ENCODE measurements around the gene SMAD9. TPM values are rescaled to one million over a fixed set of nuclear protein-coding genes. Genes with fewer than 3 reads are reported as not detected.
A peak's percentile ranks its signal among the peaks of the same experiment; 100 is the strongest.

Gene SMAD9
- under 1 TPM in 1 of 2 experiments, not detected in 1; 0.05 TPM for total RNA-seq

GRCh38 chr13:36919833-36920615 lies at the start of gene SMAD9:
Gene SMAD9, minus strand, starts transcription at chr13:36920238. Its CDS starts 40,549 bp downstream, at chr13:36879689.
- DNase-seq, result peak; percentile 33
- intact Hi-C loops (cut with micrococcal nuclease), result loop anchor here (5.0 kb wide), 1 partner anchor 77 kb away; the partner anchor contains the start of gene ALG5

GRCh38 chr13:36966404-36966803 lies 46.4 kb upstream of the SMAD9 start:
- Mint-ChIP-seq H3K36me3 (ENCODE audit: low read depth) (peaks cover 38% of the 10 kb centered on the region), H3K9me3 (no peaks in the 10 kb centered on the region), H3K4me1 (ENCODE audit: low read depth) (peaks cover 4% of the 10 kb centered on the region), H3K27me3 (ENCODE audit: low read depth) (no peaks in the 10 kb centered on the region), H3K27ac (no peak overlapping the region), H3K4me3 (no peak overlapping the region)
- no peak for DNase-seq
- CTCF ChIA-PET, result no interaction called here
- intact Hi-C loops (cut with micrococcal nuclease), result no loop called here

More at GRCh38 chr13:36919833-36920615, at the start of gene SMAD9:
- H3K27ac Mint-ChIP-seq, result no peak within 1 kb of the TSS
- peak within 1 kb of the TSS; percentile 63 for H3K4me3 Mint-ChIP-seq
- peaks cover 3% of the 10 kb centered on the region for H3K4me1 Mint-ChIP-seq (ENCODE audit: low read depth)
- no peaks in the 10 kb centered on the region for H3K9me3 Mint-ChIP-seq
- H3K27me3 Mint-ChIP-seq (ENCODE audit: low read depth), result peaks cover 53% of the 10 kb centered on the region
- CTCF ChIA-PET, result no interaction called here
- no peaks in the 10 kb centered on the region for H3K36me3 Mint-ChIP-seq (ENCODE audit: low read depth)

- CTCF ChIA-PET, result interaction anchor here (0.5 to 0.7 kb wide), 2 partner anchors 15 to 1606 kb away, joined by 3 read pairs; no protein-coding TSS in a partner anchor
- H3K9me3 Mint-ChIP-seq, result no peaks in the 10 kb centered on the region
- peak; percentile 7 for DNase-seq
- no peak overlapping the region for H3K4me3 Mint-ChIP-seq
- H3K27me3 Mint-ChIP-seq (ENCODE audit: low read depth), result no peaks in the 10 kb centered on the region
- intact Hi-C loops (cut with micrococcal nuclease), result no loop called here
- H3K27ac Mint-ChIP-seq, result no peak overlapping the region
- peaks cover 40% of the 10 kb centered on the region for H3K36me3 Mint-ChIP-seq (ENCODE audit: low read depth)
- H3K4me1 Mint-ChIP-seq (ENCODE audit: low read depth), result peaks cover 4% of the 10 kb centered on the region
Observed at GRCh38 chr13:36965767-36966166, 45.7 kb upstream of the SMAD9 start.

GRCh38 chr13:36959456-36960116 lies 39.5 kb upstream of the SMAD9 start:
- peaks cover 49% of the 10 kb centered on the region for H3K36me3 Mint-ChIP-seq (ENCODE audit: low read depth)

GRCh38 chr13:36954542-36954941 lies 34.5 kb upstream of the SMAD9 start:
- Mint-ChIP-seq H3K9me3 (no peaks in the 10 kb centered on the region), H3K27me3 (ENCODE audit: low read depth) (no peaks in the 10 kb centered on the region), H3K27ac (no peak overlapping the region), H3K4me3 (no peak overlapping the region), H3K4me1 (ENCODE audit: low read depth) (no peaks in the 10 kb centered on the region), H3K36me3 (ENCODE audit: low read depth) (peaks cover 60% of the 10 kb centered on the region)
- intact Hi-C loops (cut with micrococcal nuclease), result no loop called here
- no peak for DNase-seq
- CTCF ChIA-PET, result no interaction called here

More at GRCh38 chr13:36959456-36960116, 39.5 kb upstream of the SMAD9 start:
- Mint-ChIP-seq H3K4me3 (no peak overlapping the region), H3K27me3 (ENCODE audit: low read depth) (no peaks in the 10 kb centered on the region), H3K4me1 (ENCODE audit: low read depth) (no peaks in the 10 kb centered on the region), H3K27ac (no peak overlapping the region), H3K9me3 (no peaks in the 10 kb centered on the region)
- no peak for DNase-seq
- CTCF ChIA-PET, result interaction anchor here (0.7 kb wide), 1 partner anchor 15 kb away, joined by 3 read pairs; no protein-coding TSS in a partner anchor
- intact Hi-C loops (cut with micrococcal nuclease), result no loop called here

GRCh38 chr13:36950920-36951319 lies 30.9 kb upstream of the SMAD9 start:
- no peaks in the 10 kb centered on the region for H3K27me3 Mint-ChIP-seq (ENCODE audit: low read depth)
- intact Hi-C loops (cut with micrococcal nuclease), result no loop called here
- DNase-seq, result no peak
- no peak overlapping the region for H3K4me3 Mint-ChIP-seq
- H3K36me3 Mint-ChIP-seq (ENCODE audit: low read depth), result peaks cover 55% of the 10 kb centered on the region
- H3K9me3 Mint-ChIP-seq, result no peaks in the 10 kb centered on the region
- no peak overlapping the region for H3K27ac Mint-ChIP-seq
- CTCF ChIA-PET, result interaction anchor here (0.7 kb wide), 1 partner anchor 79 kb away, joined by 3 read pairs; no protein-coding TSS in a partner anchor
- no peaks in the 10 kb centered on the region for H3K4me1 Mint-ChIP-seq (ENCODE audit: low read depth)

- no peaks in the 10 kb centered on the region for H3K4me1 Mint-ChIP-seq (ENCODE audit: low read depth)
- no peaks in the 10 kb centered on the region for H3K27me3 Mint-ChIP-seq (ENCODE audit: low read depth)
- H3K36me3 Mint-ChIP-seq (ENCODE audit: low read depth), result peaks cover 52% of the 10 kb centered on the region
- no peak overlapping the region for H3K27ac Mint-ChIP-seq
- H3K9me3 Mint-ChIP-seq, result no peaks in the 10 kb centered on the region
- CTCF ChIA-PET, result no interaction called here
- intact Hi-C loops (cut with micrococcal nuclease), result no loop called here
- no peak for DNase-seq
- no peak overlapping the region for H3K4me3 Mint-ChIP-seq
Observed at GRCh38 chr13:36950330-36950729, 30.3 kb upstream of the SMAD9 start.

- Mint-ChIP-seq H3K4me1 (ENCODE audit: low read depth) (no peaks in the 10 kb centered on the region), H3K27ac (no peak overlapping the region), H3K4me3 (no peak overlapping the region), H3K27me3 (ENCODE audit: low read depth) (peaks cover 3% of the 10 kb centered on the region), H3K9me3 (peaks cover 11% of the 10 kb centered on the region), H3K36me3 (ENCODE audit: low read depth) (peaks cover 23% of the 10 kb centered on the region)
- CTCF ChIA-PET, result interaction anchor here (0.6 kb wide), 1 partner anchor 508 kb away, joined by 3 read pairs; no protein-coding TSS in a partner anchor
- DNase-seq, result no peak
- intact Hi-C loops (cut with micrococcal nuclease), result no loop called here
Observed at GRCh38 chr13:36945078-36945477, 25.0 kb upstream of the SMAD9 start.

- intact Hi-C loops (cut with micrococcal nuclease), result no loop called here
- Mint-ChIP-seq H3K36me3 (ENCODE audit: low read depth) (no peaks in the 10 kb centered on the region), H3K4me3 (no peak overlapping the region), H3K9me3 (peaks cover 2% of the 10 kb centered on the region), H3K27me3 (ENCODE audit: low read depth) (peaks cover 24% of the 10 kb centered on the region), H3K4me1 (ENCODE audit: low read depth) (no peaks in the 10 kb centered on the region), H3K27ac (no peak overlapping the region)
- CTCF ChIA-PET, result no interaction called here
- no peak for DNase-seq
Observed at GRCh38 chr13:36925603-36926002, 5.6 kb upstream of the SMAD9 start.

- Mint-ChIP-seq H3K27me3 (ENCODE audit: low read depth) (peaks cover 28% of the 10 kb centered on the region), H3K4me3 (no peak overlapping the region), H3K27ac (no peak overlapping the region), H3K4me1 (ENCODE audit: low read depth) (peaks cover 3% of the 10 kb centered on the region), H3K9me3 (no peaks in the 10 kb centered on the region), H3K36me3 (ENCODE audit: low read depth) (no peaks in the 10 kb centered on the region)
- intact Hi-C loops (cut with micrococcal nuclease), result loop anchor here (5.0 kb wide), 1 partner anchor 73 kb away; the partner anchor contains the start of gene ALG5
- no peak for DNase-seq
- CTCF ChIA-PET, result interaction anchor here (1.0 kb wide), 1 partner anchor 69 kb away, joined by 3 read pairs; no protein-coding TSS in a partner anchor
Observed at GRCh38 chr13:36924001-36924400, 4.0 kb upstream of the SMAD9 start.

- intact Hi-C loops (cut with micrococcal nuclease), result loop anchor here (5.0 kb wide), 1 partner anchor 76 kb away; the partner anchor contains the start of gene ALG5
- H3K4me3 Mint-ChIP-seq, result no peak overlapping the region
- peaks cover 3% of the 10 kb centered on the region for H3K4me1 Mint-ChIP-seq (ENCODE audit: low read depth)
- no peak for DNase-seq
- H3K36me3 Mint-ChIP-seq (ENCODE audit: low read depth), result no peaks in the 10 kb centered on the region
- H3K27ac Mint-ChIP-seq, result no peak overlapping the region
- CTCF ChIA-PET, result no interaction called here
- H3K27me3 Mint-ChIP-seq (ENCODE audit: low read depth), result peaks cover 41% of the 10 kb centered on the region
- H3K9me3 Mint-ChIP-seq, result no peaks in the 10 kb centered on the region
Observed at GRCh38 chr13:36921631-36922301, 1.7 kb upstream of the SMAD9 start.

- CTCF ChIA-PET, result no interaction called here
- Mint-ChIP-seq H3K27me3 (ENCODE audit: low read depth) (peaks cover 50% of the 10 kb centered on the region), H3K36me3 (ENCODE audit: low read depth) (no peaks in the 10 kb centered on the region), H3K27ac (no peak overlapping the region), H3K9me3 (no peaks in the 10 kb centered on the region), H3K4me1 (ENCODE audit: low read depth) (peaks cover 3% of the 10 kb centered on the region), H3K4me3 (peak overlapping the region; percentile 62)
- intact Hi-C loops (cut with micrococcal nuclease), result loop anchor here (5.0 kb wide), 1 partner anchor 77 kb away; the partner anchor contains the start of gene ALG5
- no peak for DNase-seq
Observed at GRCh38 chr13:36920616-36921185, 663 bp upstream of the SMAD9 start.

Data from activated naive CD4-positive, alpha-beta T cell treated with anti-CD3 and anti-CD28 coated beads for 36 hours (primary cell).